SU-DHL-6 (cell line): ENCODE data around the gene PTPRN2.

Experiments
- H2AFZ ChIP-seq: fragments of 200-600 bp; sonication (generic); 2 replicates; pipeline ENCODE4 v1.6.1; 2014; ENCODE audit warnings: low read depth, mild to moderate bottlenecking, moderate library complexity, mixed read lengths, antibody characterized with exemption, low read length; ENCODE audit not compliant: severe bottlenecking
- H3F3A ChIP-seq: fragments of 200-600 bp; shearing (Covaris generic); 2 replicates; pipeline ENCODE4 v1.6.0; 2016; ENCODE audit warnings: antibody characterized with exemption, mild to moderate bottlenecking; ENCODE audit not compliant: insufficient read depth
- H3K27ac ChIP-seq: fragments of 200-600 bp; sonication (generic); 2 replicates; pipeline ENCODE4 v1.5.1; 2016; ENCODE audit warnings: low read depth, mild to moderate bottlenecking, low read length, moderate library complexity, mixed read lengths
- H3K27me3 ChIP-seq: fragments of 200-600 bp; sonication (generic), shearing (Covaris generic); 2 replicates; pipeline ENCODE4 v1.6.0; 2014; ENCODE audit warnings: mild to moderate bottlenecking, low read length
- H3K36me3 ChIP-seq: fragments of 200-600 bp; sonication (generic); 2 replicates; pipeline ENCODE4 v1.6.1; 2014; ENCODE audit warnings: mild to moderate bottlenecking, low read length, mixed read lengths
- H3K4me2 ChIP-seq: fragments of 300-600, 200-600 bp; shearing (Covaris generic), sonication (generic); 2 replicates; pipeline ENCODE4 v1.6.0; 2014; ENCODE audit warnings: low read length, low read depth, mild to moderate bottlenecking; ENCODE audit not compliant: poor library complexity, severe bottlenecking
- H3K4me3 ChIP-seq: fragments of 200-600 bp; sonication (generic); 2 replicates; pipeline ENCODE4 v1.5.1; 2014; ENCODE audit warnings: antibody characterized with exemption, low read length, mild to moderate bottlenecking, mixed read lengths; ENCODE audit not compliant: insufficient read depth, poor library complexity, severe bottlenecking
- H3K79me2 ChIP-seq: fragments of 200-600 bp; sonication (generic); 2 replicates; pipeline ENCODE4 v1.6.1; 2014; ENCODE audit warnings: mild to moderate bottlenecking, low read length, moderate library complexity; ENCODE audit not compliant: insufficient read depth
- H3K9ac ChIP-seq: fragments of 200-600 bp; sonication (generic); 2 replicates; pipeline ENCODE4 v1.7.0; 2014; ENCODE audit warnings: mild to moderate bottlenecking, low read length
- H3K9me2 ChIP-seq: fragments of 200-600 bp; sonication (generic); replicated peaks from 2 replicates; pipeline ENCODE4 v1.6.1; 2014; ENCODE audit warnings: low read length; ENCODE audit not compliant: insufficient read depth
- H3K9me3 ChIP-seq: fragments of 200-600 bp; sonication (generic); 2 replicates; pipeline ENCODE4 v1.6.1; 2014; ENCODE audit warnings: low read length, mixed read lengths; ENCODE audit not compliant: insufficient read depth
- H4K20me1 ChIP-seq: fragments of 200-600 bp; sonication (generic); 2 replicates; pipeline ENCODE4 v1.6.1; 2014; ENCODE audit warnings: low read depth, mild to moderate bottlenecking, antibody characterized with exemption, low read length, moderate library complexity, mixed read lengths
- CTCF ChIP-seq: fragments of 200-600 bp; sonication (generic); IDR thresholded peaks from one replicate; pipeline ENCODE4 v1.5.1; 2017; ENCODE audit warnings: antibody characterized with exemption, mild to moderate bottlenecking, low read length, moderate library complexity; ENCODE audit not compliant: insufficient read depth, poor library complexity, severe bottlenecking
- EZH2phosphoT487 ChIP-seq: fragments of 200-600 bp; sonication (generic), shearing (Covaris generic); conservative IDR thresholded peaks from 2 replicates; pipeline ENCODE4 v1.6.1; 2018; ENCODE audit warnings: mild to moderate bottlenecking, antibody characterized with exemption, low read length, moderate library complexity, mixed read lengths

The PTPRN2 gene

GRCh38 chr7:157513162-157513621 lies 1074.4 kb downstream of the PTPRN2 start:
- H3K36me3 ChIP-seq: no peaks in the 10 kb centered on the region
- H2AFZ ChIP-seq: no peak overlapping the region
- no peaks in the 10 kb centered on the region for H3K79me2 ChIP-seq
- H3F3A ChIP-seq: no peaks in the 10 kb centered on the region
- no peak overlapping the region for H3K9ac ChIP-seq
- H3K9me3 ChIP-seq: no peaks in the 10 kb centered on the region
- no peak overlapping the region for H3K4me2 ChIP-seq
- no peaks in the 10 kb centered on the region for H4K20me1 ChIP-seq
- H3K9me2 ChIP-seq: no peaks in the 10 kb centered on the region
- H3K27ac ChIP-seq: no peak overlapping the region
- no peak for TF ChIP-seq EZH2phosphoT487
- no peak for TF ChIP-seq CTCF
- no peaks in the 10 kb centered on the region for H3K27me3 ChIP-seq
- H3K4me3 ChIP-seq: no peak overlapping the region

- Histone ChIP-seq H3K27me3 (no peaks in the 10 kb centered on the region), H3K79me2 (no peaks in the 10 kb centered on the region), H3K4me2 (no peak overlapping the region), H3K9ac (no peak overlapping the region), H3K4me3 (no peak overlapping the region), H3K9me2 (no peaks in the 10 kb centered on the region), H3K36me3 (no peaks in the 10 kb centered on the region), H2AFZ (no peak overlapping the region), H3F3A (no peaks in the 10 kb centered on the region), H4K20me1 (no peaks in the 10 kb centered on the region), H3K9me3 (no peaks in the 10 kb centered on the region), H3K27ac (no peak overlapping the region)
- no peak for TF ChIP-seq EZH2phosphoT487
- no peak for TF ChIP-seq CTCF
Measured at GRCh38 chr7:157509226-157509625, 1078.4 kb downstream of the PTPRN2 start.

- TF ChIP-seq CTCF (no peak), EZH2phosphoT487 (no peak)
- Histone ChIP-seq H2AFZ (no peak overlapping the region), H3K79me2 (no peaks in the 10 kb centered on the region), H3K9me3 (no peaks in the 10 kb centered on the region), H3K9me2 (no peaks in the 10 kb centered on the region), H3K27me3 (no peaks in the 10 kb centered on the region), H3K4me2 (no peak overlapping the region), H3K4me3 (no peak overlapping the region), H4K20me1 (no peaks in the 10 kb centered on the region), H3F3A (no peaks in the 10 kb centered on the region), H3K36me3 (no peaks in the 10 kb centered on the region), H3K27ac (no peak overlapping the region), H3K9ac (no peak overlapping the region)
Measured at GRCh38 chr7:157508477-157508881, 1079.1 kb downstream of the PTPRN2 start.
